ENCODE results near the gene ZNF557.
"Not testable (repeated sequence)": the region's sequence is repeated elsewhere in the genome, so short reads cannot be mapped to it uniquely, and the experiment has no call there.

The ZNF557 gene

GRCh38 chr19:7069042-7069903 lies at the start of gene ZNF557:
ZNF557 (plus strand) TSS chr19:7069703; CDS start chr19:7075075, 5,372 bp downstream.
- H3K27me3 ChIP-seq (ENCODE audit: low read depth, low read length) = no peaks in the 10 kb centered on the region
- H3K9me3 ChIP-seq (ENCODE audit: insufficient read depth, low read length) = no peaks in the 10 kb centered on the region
- no peak for TF ChIP-seq CTCF (IDR thresholded peaks at IDR 0.05; ENCODE audit: low read depth, low read length)
- TF ChIP-seq EZH2phosphoT487 (IDR thresholded peaks at IDR 0.05; ENCODE audit: low read depth) = no peak

GRCh38 chr19:7021331-7021730 lies 48.2 kb upstream of the ZNF557 start, which contains the start of gene MBD3L2B:
MBD3L2B (minus strand) TSS chr19:7021431; CDS start chr19:7021397, 34 bp downstream.
- H3K9ac ChIP-seq (ENCODE audit: low read length) = not testable (repeated sequence)

More at GRCh38 chr19:7069042-7069903, at the start of gene ZNF557:
- peak within 1 kb of the TSS; percentile 99 for H2AFZ ChIP-seq (ENCODE audit: low read depth, low read length)
- peak within 1 kb of the TSS; percentile 65 for H3K27ac ChIP-seq (ENCODE audit: low read length)
- H3K79me2 ChIP-seq (ENCODE audit: low read length) = peaks cover 19% of the 10 kb centered on the region
- H3K4me2 ChIP-seq (ENCODE audit: low read length) = peak within 1 kb of the TSS; percentile 90
- peaks cover 27% of the 10 kb centered on the region for H3K36me3 ChIP-seq (replicated peaks; ENCODE audit: low read depth, low read length)
- H3K4me3 ChIP-seq (ENCODE audit: low read length) = peak within 1 kb of the TSS; percentile 93
- peak within 1 kb of the TSS; percentile 86 for H3K9ac ChIP-seq (ENCODE audit: low read length)
- peaks cover 8% of the 10 kb centered on the region for H3K4me1 ChIP-seq (ENCODE audit: low read length)
- H4K20me1 ChIP-seq (ENCODE audit: insufficient read depth, low read length) = no peaks in the 10 kb centered on the region

GRCh38 chr19:7028790-7029189 lies 40.7 kb upstream of the ZNF557 start:
- not testable (repeated sequence) for H3K79me2 ChIP-seq (ENCODE audit: low read length); H3K27ac ChIP-seq (ENCODE audit: low read length); H3K9ac ChIP-seq (ENCODE audit: low read length); H2AFZ ChIP-seq (ENCODE audit: low read depth, low read length); H3K4me3 ChIP-seq (ENCODE audit: low read length); H3K4me1 ChIP-seq (ENCODE audit: low read length); H3K36me3 ChIP-seq (replicated peaks; ENCODE audit: low read depth, low read length); H3K27me3 ChIP-seq (ENCODE audit: low read depth, low read length); H3K4me2 ChIP-seq (ENCODE audit: low read length); H4K20me1 ChIP-seq (ENCODE audit: insufficient read depth, low read length); H3K9me3 ChIP-seq (ENCODE audit: insufficient read depth, low read length)

More at GRCh38 chr19:7021331-7021730, 48.2 kb upstream of the ZNF557 start, which contains the start of gene MBD3L2B:
- not testable (repeated sequence) for H4K20me1 ChIP-seq (ENCODE audit: insufficient read depth, low read length); H3K27me3 ChIP-seq (ENCODE audit: low read depth, low read length); H2AFZ ChIP-seq (ENCODE audit: low read depth, low read length); H3K9me3 ChIP-seq (ENCODE audit: insufficient read depth, low read length); H3K27ac ChIP-seq (ENCODE audit: low read length); H3K4me1 ChIP-seq (ENCODE audit: low read length); H3K4me2 ChIP-seq (ENCODE audit: low read length); H3K79me2 ChIP-seq (ENCODE audit: low read length); H3K4me3 ChIP-seq (ENCODE audit: low read length); H3K36me3 ChIP-seq (replicated peaks; ENCODE audit: low read depth, low read length)

GRCh38 chr19:7030278-7030677 lies 39.2 kb upstream of the ZNF557 start, which contains the start of gene MBD3L5:
MBD3L5 (plus strand) TSS chr19:7030578; CDS start chr19:7030612, 34 bp downstream.
- H4K20me1 ChIP-seq (ENCODE audit: insufficient read depth, low read length); H2AFZ ChIP-seq (ENCODE audit: low read depth, low read length); H3K4me2 ChIP-seq (ENCODE audit: low read length); H3K9ac ChIP-seq (ENCODE audit: low read length); H3K36me3 ChIP-seq (replicated peaks; ENCODE audit: low read depth, low read length); H3K4me3 ChIP-seq (ENCODE audit: low read length); H3K9me3 ChIP-seq (ENCODE audit: insufficient read depth, low read length); H3K4me1 ChIP-seq (ENCODE audit: low read length); H3K27me3 ChIP-seq (ENCODE audit: low read depth, low read length); H3K79me2 ChIP-seq (ENCODE audit: low read length); H3K27ac ChIP-seq (ENCODE audit: low read length): not testable (repeated sequence)

GRCh38 chr19:7040079-7040478 lies 29.4 kb upstream of the ZNF557 start, which contains the start of gene MBD3L4:
MBD3L4 (minus strand) TSS chr19:7040179; CDS start chr19:7040144, 35 bp downstream.
- H3K9ac ChIP-seq (ENCODE audit: low read length); H3K9me3 ChIP-seq (ENCODE audit: insufficient read depth, low read length); H3K4me1 ChIP-seq (ENCODE audit: low read length); H3K36me3 ChIP-seq (replicated peaks; ENCODE audit: low read depth, low read length); H4K20me1 ChIP-seq (ENCODE audit: insufficient read depth, low read length); H3K4me2 ChIP-seq (ENCODE audit: low read length); H3K79me2 ChIP-seq (ENCODE audit: low read length); H3K27ac ChIP-seq (ENCODE audit: low read length); H2AFZ ChIP-seq (ENCODE audit: low read depth, low read length); H3K4me3 ChIP-seq (ENCODE audit: low read length); H3K27me3 ChIP-seq (ENCODE audit: low read depth, low read length): not testable (repeated sequence)

- H3K36me3 ChIP-seq (replicated peaks; ENCODE audit: low read depth, low read length); H3K27me3 ChIP-seq (ENCODE audit: low read depth, low read length); H3K4me3 ChIP-seq (ENCODE audit: low read length); H3K79me2 ChIP-seq (ENCODE audit: low read length); H3K4me1 ChIP-seq (ENCODE audit: low read length); H2AFZ ChIP-seq (ENCODE audit: low read depth, low read length); H3K27ac ChIP-seq (ENCODE audit: low read length); H3K4me2 ChIP-seq (ENCODE audit: low read length); H3K9ac ChIP-seq (ENCODE audit: low read length); H4K20me1 ChIP-seq (ENCODE audit: insufficient read depth, low read length); H3K9me3 ChIP-seq (ENCODE audit: insufficient read depth, low read length): not testable (repeated sequence)
Measured at GRCh38 chr19:7041563-7041962, 27.9 kb upstream of the ZNF557 start.

GRCh38 chr19:7049021-7049420 lies 20.5 kb upstream of the ZNF557 start, which contains the start of gene MBD3L2:
MBD3L2 (plus strand) TSS chr19:7049321; CDS start chr19:7049374, 53 bp downstream.
- H3K4me3 ChIP-seq (ENCODE audit: low read length); H3K27me3 ChIP-seq (ENCODE audit: low read depth, low read length); H3K9ac ChIP-seq (ENCODE audit: low read length); H4K20me1 ChIP-seq (ENCODE audit: insufficient read depth, low read length); H3K4me1 ChIP-seq (ENCODE audit: low read length); H3K4me2 ChIP-seq (ENCODE audit: low read length); H3K27ac ChIP-seq (ENCODE audit: low read length); H3K79me2 ChIP-seq (ENCODE audit: low read length); H3K36me3 ChIP-seq (replicated peaks; ENCODE audit: low read depth, low read length); H2AFZ ChIP-seq (ENCODE audit: low read depth, low read length); H3K9me3 ChIP-seq (ENCODE audit: insufficient read depth, low read length): not testable (repeated sequence)

- H3K27me3 ChIP-seq (ENCODE audit: low read depth, low read length); H4K20me1 ChIP-seq (ENCODE audit: insufficient read depth, low read length); H3K36me3 ChIP-seq (replicated peaks; ENCODE audit: low read depth, low read length); H3K4me3 ChIP-seq (ENCODE audit: low read length); H3K79me2 ChIP-seq (ENCODE audit: low read length); H2AFZ ChIP-seq (ENCODE audit: low read depth, low read length); H3K4me2 ChIP-seq (ENCODE audit: low read length); H3K9me3 ChIP-seq (ENCODE audit: insufficient read depth, low read length); H3K27ac ChIP-seq (ENCODE audit: low read length); H3K4me1 ChIP-seq (ENCODE audit: low read length); H3K9ac ChIP-seq (ENCODE audit: low read length): not testable (repeated sequence)
Measured at GRCh38 chr19:7051421-7051820, 18.1 kb upstream of the ZNF557 start.

Measured in OCI-LY3 (cell line).